WERI-Rb-1 (cell line): ENCODE measurements around the gene BDH1.

Experiments
- DNase-seq: peaks from one replicate; pipeline ENCODE4 v3.0.0-alpha.2; 2020
- H3K27ac ChIP-seq: fragments of 250-450 bp; sonication (Bioruptor Pico); 2 replicates; pipeline ENCODE4 v1.5.1; 2020; ENCODE audit warnings: mild to moderate bottlenecking, moderate library complexity
- H3K27me3 ChIP-seq: fragments of 250-450 bp; sonication (Bioruptor Pico); 2 replicates; pipeline ENCODE4 v1.5.1; 2021; ENCODE audit warnings: mild to moderate bottlenecking, low read depth, moderate library complexity; ENCODE audit not compliant: insufficient read depth, severe bottlenecking
- H3K36me3 ChIP-seq: fragments of 250-450 bp; sonication (Bioruptor Pico); 2 replicates; pipeline ENCODE4 v1.5.1; 2020; ENCODE audit warnings: mild to moderate bottlenecking, moderate library complexity
- H3K4me3 ChIP-seq: 2 replicates; pipeline ENCODE4 v1.5.1; 2011; ENCODE audit warnings: low read depth, mild to moderate bottlenecking, control low read depth, low read length
- H3K9me3 ChIP-seq: fragments of 250-450 bp; sonication (Bioruptor Pico); 2 replicates; pipeline ENCODE4 v1.5.1; 2021; ENCODE audit warnings: mild to moderate bottlenecking, moderate library complexity; ENCODE audit not compliant: severe bottlenecking
- CTCF ChIP-seq: IDR thresholded peaks from 2 replicates; pipeline ENCODE4 v1.5.1; 2011; ENCODE audit warnings: low read depth, mild to moderate bottlenecking, control low read depth, inconsistent platforms, low read length

Gene BDH1

GRCh38 chr3:197545571-197545970 is 10.2 kb downstream of the BDH1 start:
- Histone ChIP-seq H3K27ac (no peak overlapping the region), H3K36me3 (no peaks in the 10 kb centered on the region; the same call in 1 of the 2 replicates), H3K4me3 (no peak overlapping the region), H3K9me3 (no peaks in the 10 kb centered on the region), H3K27me3 (no peaks in the 10 kb centered on the region)
- no peak for DNase-seq
- TF ChIP-seq CTCF: no peak

GRCh38 chr3:197545101-197545500 is 10.7 kb downstream of the BDH1 start:
- H3K27ac ChIP-seq: no peak overlapping the region
- no peak for DNase-seq
- H3K27me3 ChIP-seq: no peaks in the 10 kb centered on the region
- H3K4me3 ChIP-seq: no peak overlapping the region
- H3K9me3 ChIP-seq: no peaks in the 10 kb centered on the region
- no peak for TF ChIP-seq CTCF
- H3K36me3 ChIP-seq: no peaks in the 10 kb centered on the region; the same call in 1 of the 2 replicates

- Histone ChIP-seq H3K36me3 (no peaks in the 10 kb centered on the region; the same call in 1 of the 2 replicates), H3K9me3 (no peaks in the 10 kb centered on the region), H3K27me3 (no peaks in the 10 kb centered on the region), H3K4me3 (no peak overlapping the region), H3K27ac (no peak overlapping the region)
- DNase-seq: no peak
- no peak for TF ChIP-seq CTCF
Observed at GRCh38 chr3:197542741-197543454, 12.9 kb downstream of the BDH1 start.

- no peak for DNase-seq
- H3K27ac ChIP-seq: no peak overlapping the region
- no peak for TF ChIP-seq CTCF
Observed at GRCh38 chr3:197541756-197542539, 13.8 kb downstream of the BDH1 start.

GRCh38 chr3:197540961-197541377 is 14.8 kb downstream of the BDH1 start:
- Histone ChIP-seq H3K36me3 (no peaks in the 10 kb centered on the region; the same call in 1 of the 2 replicates), H3K9me3 (no peaks in the 10 kb centered on the region), H3K27ac (no peak overlapping the region), H3K4me3 (no peak overlapping the region), H3K27me3 (no peaks in the 10 kb centered on the region)
- TF ChIP-seq CTCF: no peak
- DNase-seq: no peak

More at GRCh38 chr3:197541756-197542539, 13.8 kb downstream of the BDH1 start:
- Histone ChIP-seq H3K27me3 (no peaks in the 10 kb centered on the region), H3K9me3 (no peaks in the 10 kb centered on the region), H3K4me3 (no peak overlapping the region), H3K36me3 (no peaks in the 10 kb centered on the region; the same call in 1 of the 2 replicates)
